Activated CD8-positive, alpha-beta memory T cell treated with anti-CD3 and anti-CD28 coated beads for 36 hours (primary cell): ENCODE measurements around the gene XIST. TPM values are rescaled to one million over a fixed set of nuclear protein-coding genes. Genes with fewer than 3 reads are reported as not detected.
"Not testable (repeated sequence)": the region's sequence is repeated elsewhere in the genome, so short reads cannot be mapped to it uniquely, and the experiment has no call there.

ENCODE experiments used
- CTCF ChIA-PET: fragments of 350-600 bp; sonication (Branson Sonifier 250); formaldehyde crosslinking; loops from one replicate; lab custom pipeline; 2021; ENCODE audit warnings: antibody characterized with exemption; lab: Charles Lee
- POLR2A ChIA-PET: fragments of 350-600 bp; sonication (Branson Sonifier 250); formaldehyde crosslinking; loops from one replicate; lab custom pipeline; 2021; ENCODE audit warnings: antibody characterized with exemption; lab: Charles Lee
- total RNA-seq, 2 experiments: library from RNA; stranded (reverse); gene quantifications; one replicate each; pipeline ENCODE4 v1.2.3, GENCODE V29; 2021

Gene XIST
- total RNA-seq: not detected

DNA sequence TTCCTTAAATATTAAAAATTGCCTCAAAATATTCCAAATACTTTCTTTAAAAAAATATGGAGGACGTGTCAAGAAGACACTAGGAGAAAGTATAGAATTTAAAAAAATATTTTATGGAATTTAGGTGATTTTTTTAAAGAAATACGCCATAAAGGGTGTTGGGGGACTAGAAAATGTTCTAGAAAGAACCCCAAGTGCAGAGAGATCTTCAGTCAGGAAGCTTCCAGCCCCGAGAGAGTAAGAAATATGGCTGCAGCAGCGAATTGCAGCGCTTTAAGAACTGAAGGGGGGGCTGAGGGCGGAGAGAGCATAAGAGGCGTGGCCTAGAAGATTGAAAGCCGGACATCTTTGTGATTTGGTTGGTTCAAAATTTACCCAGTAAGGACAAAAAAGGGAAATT, at the start of gene XIST:
Gene XIST (minus strand): TSS at position 248 of the 400 bp plus-strand sequence.
- CTCF ChIA-PET: interaction anchor here (1.0 kb wide), 1 partner anchor 281 kb away, joined by 3 read pairs; no protein-coding TSS in a partner anchor
- POLR2A ChIA-PET: no interaction called here

- POLR2A ChIA-PET, CTCF ChIA-PET: not testable (repeated sequence)
These were observed 45.8 kb upstream of the XIST start for GRCh38 chrX:73898315-73898714.

DNA sequence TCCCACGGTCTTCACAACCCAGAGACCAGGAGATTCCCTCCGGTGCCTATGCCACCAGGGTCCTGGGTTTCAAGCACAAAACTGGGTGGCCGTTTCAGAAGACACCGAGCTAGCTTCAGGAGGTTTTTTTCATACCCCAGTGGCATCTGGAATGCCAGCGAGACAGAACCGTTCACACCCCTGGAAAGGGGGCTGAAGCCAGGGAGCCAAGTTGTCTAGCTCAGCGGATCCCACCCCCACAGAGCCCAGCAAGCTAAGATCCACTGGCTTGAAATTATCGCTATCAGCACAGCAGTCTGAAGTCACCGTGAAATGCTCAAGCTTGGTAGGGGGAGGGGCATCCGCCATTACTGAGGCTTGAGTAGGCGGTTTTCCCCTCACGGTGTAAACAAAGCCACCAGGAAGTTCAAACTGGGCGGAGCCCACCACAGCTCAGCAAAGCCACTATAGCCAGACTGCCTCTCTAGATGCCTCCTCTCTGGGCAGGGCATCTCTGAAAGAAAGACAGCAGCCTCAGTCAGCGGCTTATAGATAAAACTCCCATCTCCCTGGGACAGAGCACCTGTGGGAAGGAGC, 40.1 kb upstream of the XIST start:
- POLR2A ChIA-PET, CTCF ChIA-PET: not testable (repeated sequence)

DNA sequence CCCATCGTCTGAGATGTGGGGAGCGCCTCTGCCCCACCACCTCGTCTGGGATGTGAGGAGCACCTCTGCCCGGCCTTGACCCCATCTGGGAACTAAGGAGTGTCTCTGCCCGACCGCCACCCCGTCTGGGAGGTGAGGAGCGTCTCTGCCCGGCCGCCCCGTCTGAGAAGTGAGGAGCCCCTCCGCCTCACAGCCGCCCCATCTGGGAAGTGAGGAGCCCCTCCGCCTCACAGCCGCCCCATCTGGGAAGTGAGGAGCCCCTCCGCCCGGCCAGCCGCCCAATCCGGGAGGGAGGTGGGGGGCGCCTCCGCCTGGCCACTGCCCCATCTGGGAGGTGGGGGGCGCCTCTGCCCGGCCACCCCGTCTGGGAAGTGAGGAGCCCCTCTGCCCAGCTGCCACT, 29.7 kb upstream of the XIST start:
- CTCF ChIA-PET: interaction anchor here (0.7 kb wide), 1 partner anchor 484 kb away, joined by 3 read pairs; no protein-coding TSS in a partner anchor
- POLR2A ChIA-PET: not testable (repeated sequence)

GRCh38 chrX:73877687-73878086, 25.2 kb upstream of the XIST start:
- CTCF ChIA-PET: no interaction called here
- POLR2A ChIA-PET: no interaction called here

DNA sequence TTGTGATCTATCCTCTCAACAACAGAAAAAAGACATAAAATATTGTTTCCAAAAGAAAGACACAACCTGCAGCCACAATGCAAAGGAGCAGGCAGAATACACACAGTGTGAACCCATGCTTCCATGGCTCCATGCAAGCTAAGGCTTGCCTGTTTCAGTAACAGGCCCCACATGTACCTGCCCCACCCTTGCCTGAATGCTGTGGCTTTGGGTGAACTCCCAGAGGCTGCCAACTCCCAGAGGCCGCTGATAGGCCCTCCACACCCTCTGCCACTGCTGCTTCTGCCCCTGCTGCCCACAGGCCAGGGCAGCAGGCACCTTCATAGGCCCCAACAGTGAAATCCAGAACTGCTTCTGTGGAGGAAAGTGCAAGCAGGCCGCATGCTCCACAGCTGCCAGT, 24.4 kb upstream of the XIST start:
- CTCF ChIA-PET: interaction anchor here (0.6 kb wide), 1 partner anchor 468 kb away, joined by 3 read pairs; no protein-coding TSS in a partner anchor
- POLR2A ChIA-PET: no interaction called here

DNA sequence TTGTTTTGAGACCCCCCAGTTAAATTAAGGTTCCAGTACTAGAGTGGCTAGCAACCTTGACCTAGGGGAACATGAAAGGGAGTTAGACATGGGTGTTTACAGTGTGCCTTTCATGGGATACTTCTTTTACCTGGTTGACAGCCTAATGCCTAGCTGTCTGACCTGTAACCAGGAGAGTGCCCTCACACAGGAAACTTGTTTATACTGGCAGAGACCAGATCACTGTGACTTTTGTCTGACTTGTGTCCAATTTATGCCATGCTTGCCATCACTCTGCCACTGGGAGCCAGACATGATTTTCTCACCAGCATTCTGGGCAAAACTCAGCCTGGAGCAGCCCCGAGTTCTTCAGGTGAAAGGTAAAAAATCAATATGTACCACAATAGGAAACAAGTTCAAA, 16.4 kb upstream of the XIST start:
- CTCF ChIA-PET: no interaction called here
- POLR2A ChIA-PET: no interaction called here

- CTCF ChIA-PET: no interaction called here
- POLR2A ChIA-PET: no interaction called here
These were observed 14.6 kb upstream of the XIST start for GRCh38 chrX:73867144-73867543.

DNA sequence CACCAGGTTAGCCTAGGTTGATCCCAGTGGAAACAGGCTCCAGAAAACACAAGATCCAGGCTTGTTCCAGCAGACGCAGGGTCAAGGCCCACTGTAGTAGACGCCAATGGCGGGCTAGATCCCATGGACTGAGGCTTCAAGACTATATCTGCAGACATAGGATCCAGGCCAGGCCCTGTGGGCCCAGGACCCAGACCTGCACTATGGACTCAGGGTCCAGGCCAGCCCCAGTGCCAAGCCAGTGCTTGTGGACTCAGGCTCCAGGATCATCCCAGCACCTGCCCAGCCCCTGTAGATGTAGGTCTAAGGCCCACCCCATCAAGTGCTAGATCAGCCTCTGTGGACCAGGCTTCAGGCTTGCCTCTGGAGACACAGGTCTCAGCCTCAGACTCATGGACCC, 11.3 kb upstream of the XIST start:
- ChIA-PET POLR2A (no interaction called here), CTCF (no interaction called here)

GRCh38 chrX:73863268-73863667, 10.8 kb upstream of the XIST start:
- ChIA-PET POLR2A (no interaction called here), CTCF (no interaction called here)

- CTCF ChIA-PET: no interaction called here
- POLR2A ChIA-PET: no interaction called here
These were observed 7.1 kb upstream of the XIST start for GRCh38 chrX:73859622-73860021.

DNA sequence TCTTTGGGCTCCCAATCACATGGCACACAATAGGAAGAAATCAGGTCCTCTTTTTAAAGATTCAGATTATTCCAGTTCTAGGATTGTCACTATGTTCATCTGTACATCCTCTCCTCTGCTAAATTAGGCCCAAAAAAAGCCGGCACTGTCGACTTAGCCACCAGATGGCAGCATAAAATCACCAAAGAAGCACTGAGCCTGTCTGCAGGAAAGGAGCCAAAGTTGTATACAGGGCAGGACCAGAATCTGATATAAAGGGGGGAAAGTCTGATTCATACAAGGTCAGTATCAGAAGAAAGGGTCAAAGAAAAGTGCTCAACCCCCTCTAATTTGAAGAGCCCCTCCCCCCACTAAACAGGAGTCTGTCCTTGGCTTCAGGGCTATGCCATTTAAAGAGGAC, 3.0 kb upstream of the XIST start:
- POLR2A ChIA-PET: no interaction called here

DNA sequence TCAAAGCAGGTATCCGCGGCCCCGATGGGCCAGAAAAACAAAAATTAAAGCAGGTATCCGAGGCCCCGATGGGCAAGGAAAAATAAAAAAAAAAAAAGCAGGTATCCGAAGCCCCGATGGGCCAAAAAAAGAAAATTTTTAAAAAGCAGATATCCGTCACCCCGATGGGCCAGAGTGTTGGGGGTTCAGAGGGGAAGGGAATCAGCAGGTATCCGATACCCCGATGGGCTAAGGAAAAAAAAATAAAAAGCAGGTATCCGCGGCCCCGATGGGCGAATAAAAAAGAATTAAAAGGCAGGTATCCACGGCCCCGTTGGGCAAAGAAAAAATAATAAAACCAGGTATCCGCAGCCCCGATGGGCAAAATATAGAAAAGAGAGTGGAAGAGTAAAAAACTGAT, 492 bp downstream of the XIST start:
- CTCF ChIA-PET: no interaction called here

More for the DNA sequence above, 3.0 kb upstream of the XIST start:
- CTCF ChIA-PET: interaction anchor here (0.7 to 1.1 kb wide), 2 partner anchors 160 to 278 kb away, joined by 3 read pairs; no protein-coding TSS in a partner anchor

DNA sequence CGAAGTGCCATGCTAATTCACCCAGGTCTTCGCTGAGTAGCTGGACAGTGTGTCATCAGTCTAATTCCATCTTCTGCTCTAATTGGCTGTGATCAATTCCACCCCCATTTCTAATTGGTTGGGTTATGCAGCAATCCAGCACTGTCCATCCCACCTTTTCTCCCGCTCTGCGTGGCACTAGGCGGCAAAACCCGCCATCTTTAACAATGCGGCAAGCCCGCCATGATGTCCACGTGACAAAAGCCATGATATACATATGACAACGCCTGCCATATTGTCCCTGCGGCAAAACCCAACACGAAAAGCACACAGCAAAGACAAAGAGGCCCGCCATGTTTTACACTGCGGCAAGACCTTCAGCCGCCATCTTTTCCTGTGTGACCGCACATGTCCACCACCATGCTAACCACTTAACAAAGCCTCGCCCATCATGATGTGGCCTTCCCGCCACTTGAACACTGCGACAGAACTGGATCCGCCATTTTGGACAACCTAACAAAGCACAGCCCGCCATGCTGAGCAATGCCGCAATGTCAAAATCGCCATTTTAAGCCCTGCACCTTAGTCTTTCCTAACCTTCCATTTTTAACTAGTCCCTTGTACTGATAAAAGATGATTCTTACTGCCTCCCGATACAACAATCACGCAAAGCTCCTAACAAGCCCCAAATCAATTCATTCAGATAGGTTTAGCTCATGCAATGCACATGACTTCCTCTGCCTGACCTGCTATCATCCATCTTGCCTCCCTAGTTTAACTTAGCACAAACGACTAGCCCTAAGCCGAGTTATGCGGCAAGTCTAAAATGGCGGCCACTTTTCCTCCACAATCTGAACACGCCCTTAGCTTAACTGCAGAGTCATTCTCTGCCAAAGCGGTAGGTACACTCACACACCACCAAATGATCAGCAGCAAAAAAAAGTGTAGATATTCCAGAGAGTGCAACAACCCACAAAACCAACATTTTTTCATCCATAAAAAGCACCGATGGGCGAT, 1.2 kb downstream of the XIST start:
- CTCF ChIA-PET: no interaction called here
- POLR2A ChIA-PET: no interaction called here

More for the DNA sequence above, 492 bp downstream of the XIST start:
- POLR2A ChIA-PET: no interaction called here

GRCh38 chrX:73850124-73851013, 2.1 kb downstream of the XIST start:
- POLR2A ChIA-PET: no interaction called here
- CTCF ChIA-PET: no interaction called here

DNA sequence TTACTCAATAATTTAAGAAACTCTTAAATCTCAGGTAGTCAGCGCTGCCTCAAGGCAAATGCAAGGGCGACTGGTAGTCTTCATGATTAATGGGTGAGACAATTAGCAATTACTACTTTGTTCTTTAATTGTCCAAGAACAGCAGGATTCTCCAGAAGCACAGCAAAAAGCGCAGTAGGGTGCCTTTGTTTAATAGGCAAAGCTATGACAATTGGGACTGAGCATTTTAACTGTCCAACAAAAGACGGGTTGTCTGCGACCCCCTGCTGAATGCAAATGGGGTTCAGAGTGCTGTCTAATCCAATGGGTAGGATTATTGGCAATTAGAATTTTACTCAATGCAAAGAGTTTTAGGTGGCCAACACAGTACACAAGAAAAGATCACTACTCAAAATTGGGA, 3.4 kb downstream of the XIST start:
- CTCF ChIA-PET: no interaction called here
- POLR2A ChIA-PET: no interaction called here

DNA sequence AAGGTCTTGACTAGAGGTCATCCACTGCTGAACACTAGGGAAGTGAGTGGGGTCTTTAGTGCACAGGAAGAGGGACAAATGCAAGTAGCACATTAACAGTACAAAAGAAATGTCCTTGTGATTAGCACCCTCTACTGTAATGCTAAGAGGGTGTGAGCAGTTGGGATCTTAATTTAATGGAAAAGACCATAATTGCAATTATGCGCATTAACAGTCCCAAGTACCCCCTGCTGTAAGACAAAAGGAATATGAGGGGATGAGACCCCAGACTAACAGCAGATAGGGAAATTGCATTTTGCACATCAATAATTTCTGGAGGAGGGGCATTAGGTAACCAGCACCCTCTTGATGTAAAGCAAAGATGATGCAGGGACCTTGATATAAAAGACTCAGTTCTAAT, 4.5 kb downstream of the XIST start:
- CTCF ChIA-PET: no interaction called here
- POLR2A ChIA-PET: no interaction called here

- ChIA-PET CTCF (no interaction called here), POLR2A (no interaction called here)
These were observed 5.4 kb downstream of the XIST start for GRCh38 chrX:73847100-73847499.

GRCh38 chrX:73842541-73843234, 9.8 kb downstream of the XIST start:
- CTCF ChIA-PET: no interaction called here
- POLR2A ChIA-PET: no interaction called here
